K562 (cell line): ENCODE data around the gene CFAP300. TPM values are rescaled to one million over a fixed set of nuclear protein-coding genes. Genes with fewer than 3 reads are reported as not detected.

Experiments used
- MAZ ChIP-seq, 2 experiments: fragments of 450-650 bp in 1 of 2; sonication (generic) in 1 of 2; formaldehyde crosslinking; IDR thresholded peaks in 1 of 2; conservative IDR thresholded peaks in 1 of 2; 2 replicates each; pipeline versions ENCODE4 v1.4.0 to v1.5.0; 2020; ENCODE audit warnings: mild to moderate bottlenecking in 1 of 2, missing genetic modification reagents in 1 of 2
- PRDM10 ChIP-seq: fragments of 450-650 bp; IDR thresholded peaks from 2 replicates; pipeline ENCODE4 v1.6.1; 2018; ENCODE audit not compliant: partially characterized antibody
- THRAP3 ChIP-seq: fragments of 450-650 bp; IDR thresholded peaks from 2 replicates; pipeline ENCODE4 v1.6.1; 2016; ENCODE audit warnings: mild to moderate bottlenecking, inconsistent platforms, borderline replicate concordance
- USF1 ChIP-seq: sonication (generic); formaldehyde crosslinking; IDR thresholded peaks from 2 replicates; pipeline ENCODE4 v1.9.0; 2022; ENCODE audit warnings: mild to moderate bottlenecking, missing genetic modification reagents
- polyA plus RNA-seq, 8 experiments: library from polyadenylated mRNA; depleted of rRNA in 4 of 8; stranded (reverse) in 5 of 8; unstranded in 3 of 8; fragments of >200 nt; fragmentation: Nextera tagmentation in 2 of 8; fragmentation: Illumina TruSeq in 1 of 8; extraction: Ambion mirVana in 2 of 8; extraction: Trizol in 1 of 8; gene quantifications; 2 replicates each; pipeline versions ENCODE4 v1.2.1 to v1.2.3, GENCODE V29; 2011 to 2014; ENCODE audit warnings: inconsistent platforms in 1 of 8, missing spikeins in 1 of 8
- total RNA-seq, 7 experiments: library from RNA; depleted of rRNA in 6 of 7; stranded (reverse); fragments of >200 nt in 6 of 7; fragmentation: Illumina TruSeq in 2 of 7; extraction: Trizol in 2 of 7; gene quantifications; 2 replicates each; pipeline versions ENCODE4 v1.2.1 to v1.2.3, GENCODE V29; 2011 to 2021; ENCODE audit warnings: low replicate concordance in 1 of 7

CFAP300 gene
- total and polyA plus RNA-seq, 9 of the 15 experiments (the other 6 are each of a cell fraction or from before 2014, with no cell fraction given) = not detected

- no peak for TF ChIP-seq USF1 (CRISPR knock-in tag)
- TF ChIP-seq THRAP3 = no peak
- no peak for TF ChIP-seq PRDM10
- TF ChIP-seq MAZ (CRISPR knock-in tag; conservative IDR thresholded peaks at IDR 0.05 in 1 of 2, IDR thresholded peaks at IDR 0.05 in 1 of 2) = no peak
Observed at GRCh38 chr11:102006835-102007566, 40.2 kb upstream of the CFAP300 start (continued).
